Ecto neural progenitor cell (in vitro differentiated cells): ENCODE results near the gene TMBIM6.

Experiments
- DNase-seq: peaks from one replicate; pipeline ENCODE4 v3.0.0-alpha.2; 2018; ENCODE audit warnings: low spot score

The TMBIM6 gene

DNA sequence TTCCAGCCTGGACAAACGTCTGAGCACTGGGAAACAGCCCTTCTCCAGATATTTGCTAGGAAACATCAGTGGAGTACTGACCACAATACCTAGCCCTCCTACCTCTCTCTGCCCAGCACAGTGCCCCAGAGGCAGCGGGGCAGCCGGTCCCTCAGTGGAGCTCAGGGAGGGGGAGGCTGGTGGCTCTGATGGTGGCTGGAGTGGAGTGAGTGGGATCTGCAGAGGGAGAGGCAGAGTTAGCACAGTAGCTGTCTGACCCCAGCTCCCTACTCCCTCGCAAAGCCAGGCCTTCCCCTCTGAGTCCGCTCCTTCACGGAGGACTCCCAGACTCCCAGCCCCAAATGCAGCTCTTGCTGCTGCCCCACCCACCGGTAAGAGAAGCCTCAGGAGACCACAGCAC, 56.9 kb downstream of the TMBIM6 start:
- DNase-seq = no peak

DNA sequence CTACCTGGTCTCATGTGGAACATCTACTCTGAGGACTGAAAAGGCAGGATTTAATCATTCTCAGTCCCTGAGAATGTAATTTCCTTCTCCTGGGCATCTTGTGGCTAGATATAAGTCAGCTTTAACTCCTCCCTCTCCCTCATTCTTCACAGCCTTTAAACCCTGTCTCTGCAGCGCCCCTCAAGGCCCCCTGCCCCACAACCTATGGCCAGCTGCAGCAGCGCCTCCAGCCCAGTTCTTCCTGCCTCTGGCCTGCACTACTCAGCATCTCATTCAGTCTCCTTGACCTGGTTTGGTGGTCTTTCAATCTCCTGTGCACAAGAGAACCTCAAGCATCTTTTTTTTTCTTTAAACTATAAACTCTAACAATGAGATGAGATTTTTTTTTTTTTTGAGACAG, 57.6 kb downstream of the TMBIM6 start:
- DNase-seq = no peak

DNA sequence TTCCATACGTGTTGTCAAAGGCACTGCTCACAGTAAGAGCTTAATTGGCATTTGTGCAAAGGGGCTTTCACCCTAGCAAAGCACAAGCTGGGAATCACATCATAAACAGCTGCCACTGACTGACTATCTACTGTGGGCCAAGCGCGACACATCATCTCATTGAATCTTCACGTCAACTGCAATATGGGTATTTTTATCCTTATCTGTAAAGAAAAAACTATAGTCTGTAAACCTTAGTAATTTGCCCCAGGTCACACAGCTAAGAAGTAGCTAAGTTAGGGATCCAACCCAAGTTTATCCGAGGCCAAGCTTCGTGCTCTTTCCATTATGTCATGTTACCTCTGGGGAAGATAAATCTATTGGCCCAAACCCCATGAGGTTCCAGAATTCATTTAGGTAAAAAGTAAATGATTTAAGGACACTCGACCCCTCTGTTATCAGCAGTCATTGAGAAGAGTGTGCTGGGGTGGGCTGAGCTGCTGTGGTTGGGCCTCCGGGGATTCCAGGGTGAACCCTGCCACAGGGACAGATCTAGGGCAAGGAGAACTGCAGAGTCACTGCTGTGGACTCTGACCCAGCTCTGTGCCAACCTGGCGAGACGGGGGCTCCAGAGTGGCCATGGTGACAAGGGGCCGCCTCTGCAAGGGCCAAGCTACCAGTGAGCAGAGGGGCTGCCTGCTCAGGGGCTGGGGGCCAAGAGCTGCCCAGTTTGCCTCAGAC, 59.2 kb downstream of the TMBIM6 start:
- DNase-seq = no peak

DNA sequence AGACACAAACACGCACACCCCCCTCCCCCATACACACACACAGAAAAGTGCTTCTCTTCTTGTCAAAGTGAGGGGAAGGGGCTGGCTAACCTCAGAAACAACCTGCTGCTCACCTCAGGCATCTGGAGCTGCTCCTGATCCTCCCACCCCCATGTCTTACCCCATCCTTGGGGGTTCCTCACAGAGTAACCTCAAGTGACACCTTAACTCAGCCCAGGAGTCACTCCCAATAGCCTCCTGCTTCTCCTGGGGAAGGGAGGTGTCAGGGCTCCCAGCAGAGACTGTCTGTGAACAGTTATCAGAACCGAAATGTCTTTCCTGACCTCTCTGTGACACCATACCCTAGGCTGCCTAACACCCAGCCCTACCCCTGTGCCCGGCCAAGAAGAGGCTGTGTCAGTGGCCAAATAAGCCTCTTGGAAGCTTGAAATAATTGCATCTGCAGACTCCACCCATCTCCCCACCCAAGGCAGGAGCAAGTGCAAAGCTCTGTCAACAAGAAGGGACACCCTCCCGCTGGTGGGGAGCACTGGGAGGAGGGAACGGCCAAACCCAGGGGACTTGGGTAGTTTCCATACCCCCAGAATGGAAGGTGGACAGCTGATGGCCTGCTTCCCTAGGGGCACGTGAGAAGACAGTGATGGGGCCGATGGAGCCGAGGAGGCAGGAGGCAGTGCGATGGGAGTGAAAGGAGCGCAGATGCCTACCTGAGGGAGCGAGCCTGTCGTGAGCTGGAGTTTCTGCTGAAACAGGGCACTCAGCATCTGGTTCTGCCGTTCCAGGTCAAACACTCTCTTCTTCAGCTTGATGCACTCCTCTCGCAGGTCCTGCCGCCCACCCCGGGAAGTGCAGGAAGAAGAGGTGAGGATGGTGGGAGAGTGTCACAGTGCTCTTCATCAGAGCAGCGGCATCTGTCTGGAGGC, 60.0 kb downstream of the TMBIM6 start:
- DNase-seq = no peak

DNA sequence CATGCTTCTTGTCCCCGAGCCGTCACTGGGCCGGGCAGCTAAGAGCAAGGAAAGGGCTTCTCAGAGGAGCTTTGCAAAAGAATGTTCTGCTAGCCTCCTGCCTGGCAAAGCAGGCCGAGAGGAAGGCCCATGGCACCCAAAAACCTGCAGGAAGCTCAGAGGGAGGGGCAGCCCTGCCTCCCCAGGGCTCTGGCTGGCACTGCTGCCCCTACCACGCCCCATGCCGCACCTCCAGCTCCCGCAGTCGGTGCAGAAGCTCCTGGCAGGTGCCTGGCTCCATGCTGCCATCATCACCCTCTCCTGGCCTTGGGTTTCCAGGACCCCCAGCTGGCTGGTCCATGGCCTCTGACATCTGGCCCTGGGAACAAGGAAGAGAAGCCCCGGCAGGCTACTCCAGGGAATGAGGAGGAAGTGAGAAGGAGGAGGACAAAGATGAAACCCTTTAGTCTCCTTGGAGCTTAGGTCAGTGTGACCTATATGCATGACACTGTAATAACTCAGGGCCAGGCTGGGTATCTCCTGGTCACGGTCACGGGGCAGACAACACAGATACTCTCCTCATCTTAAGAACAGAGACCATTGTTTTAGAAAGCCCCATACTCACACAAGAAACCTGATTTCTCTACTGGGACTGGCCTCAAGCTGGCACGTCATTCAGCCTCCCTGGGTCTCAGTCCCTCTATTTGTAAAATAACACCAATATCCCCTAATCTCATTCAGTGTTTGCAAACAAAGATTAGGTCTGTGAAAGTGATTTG, 62.5 kb downstream of the TMBIM6 start:
- DNase-seq = no peak

DNA sequence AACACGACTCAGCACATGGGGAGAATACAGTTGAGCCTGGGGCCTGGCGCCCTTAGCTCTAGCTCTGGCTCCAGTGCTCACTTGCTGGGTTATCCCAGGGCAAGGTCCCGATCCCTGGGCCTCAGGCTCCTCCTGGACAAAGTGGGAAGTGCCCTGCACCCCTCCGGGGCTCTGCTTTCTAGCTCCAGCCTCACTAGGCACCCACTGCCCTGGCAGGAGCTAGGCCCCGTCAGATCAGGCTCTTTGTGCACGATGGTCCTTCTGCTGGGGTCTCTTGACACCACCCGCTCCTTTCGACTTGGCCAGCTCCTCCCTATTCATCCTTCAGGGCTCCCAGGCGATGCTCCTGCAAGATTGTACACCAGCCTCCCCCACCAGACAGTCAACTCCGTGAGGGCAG, 63.5 kb downstream of the TMBIM6 start:
- no peak for DNase-seq

DNA sequence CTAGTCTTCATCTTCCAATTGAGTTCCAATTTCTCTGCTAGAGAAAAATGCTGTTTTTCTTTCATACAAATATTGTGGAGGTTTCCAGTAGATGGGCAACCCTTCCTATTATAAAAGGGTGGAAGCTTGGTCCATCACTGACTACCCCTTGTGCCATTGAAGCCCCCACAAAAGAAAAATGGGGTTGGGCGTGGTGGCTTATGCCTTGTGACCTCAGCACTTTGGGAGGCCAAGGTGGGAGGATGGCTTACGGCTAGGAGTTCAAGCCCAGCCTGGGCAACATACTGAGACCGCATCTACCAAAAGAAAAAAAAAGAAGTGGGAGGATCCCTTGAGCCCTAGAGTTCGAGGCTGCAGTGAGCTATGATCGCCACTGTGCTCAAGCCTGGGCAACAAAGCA, 64.1 kb downstream of the TMBIM6 start:
- no peak for DNase-seq

DNA sequence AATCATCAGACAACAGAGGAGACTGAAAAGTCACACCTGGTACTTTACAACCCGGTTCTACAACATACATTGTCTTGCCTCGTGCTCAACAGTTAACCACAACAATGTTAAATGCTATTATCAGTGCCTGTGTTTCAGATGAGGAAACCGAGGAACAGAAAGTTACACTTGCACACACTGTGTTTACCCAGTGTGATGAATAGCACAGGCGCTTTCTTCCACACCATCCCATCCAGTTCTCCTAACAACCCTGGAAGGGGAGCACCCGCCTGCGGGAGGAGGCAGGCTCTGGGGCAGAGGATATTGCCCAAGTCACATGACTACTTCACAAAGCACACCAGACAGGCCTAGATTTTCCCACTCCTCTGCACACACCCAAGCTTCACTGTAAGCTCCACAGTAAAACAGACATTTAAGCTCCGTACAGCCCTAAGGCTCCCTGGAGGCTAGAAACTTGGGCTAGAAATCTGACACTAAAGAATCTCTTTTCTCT, 65.0 kb downstream of the TMBIM6 start:
- DNase-seq = no peak

DNA sequence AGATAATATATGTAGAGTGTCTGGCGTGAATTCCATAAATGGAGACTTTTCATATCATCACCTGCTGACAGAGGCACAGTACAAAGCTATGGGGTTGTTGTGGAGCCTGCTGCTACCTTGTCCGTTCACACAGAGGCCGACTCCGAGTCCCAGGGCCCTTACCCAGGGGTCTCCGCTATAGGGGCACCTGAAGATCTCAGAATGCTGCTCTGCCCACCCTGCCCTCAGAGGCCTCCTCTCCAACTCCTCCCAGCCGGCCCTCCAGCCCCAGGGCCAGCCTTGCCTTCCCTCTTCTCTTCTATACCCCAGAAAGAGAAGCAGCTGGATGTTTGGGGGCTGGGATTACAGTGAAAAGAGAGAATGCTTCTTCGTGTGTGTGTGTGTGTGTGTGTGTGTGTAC, 65.5 kb downstream of the TMBIM6 start:
- DNase-seq = peak; percentile 46

DNA sequence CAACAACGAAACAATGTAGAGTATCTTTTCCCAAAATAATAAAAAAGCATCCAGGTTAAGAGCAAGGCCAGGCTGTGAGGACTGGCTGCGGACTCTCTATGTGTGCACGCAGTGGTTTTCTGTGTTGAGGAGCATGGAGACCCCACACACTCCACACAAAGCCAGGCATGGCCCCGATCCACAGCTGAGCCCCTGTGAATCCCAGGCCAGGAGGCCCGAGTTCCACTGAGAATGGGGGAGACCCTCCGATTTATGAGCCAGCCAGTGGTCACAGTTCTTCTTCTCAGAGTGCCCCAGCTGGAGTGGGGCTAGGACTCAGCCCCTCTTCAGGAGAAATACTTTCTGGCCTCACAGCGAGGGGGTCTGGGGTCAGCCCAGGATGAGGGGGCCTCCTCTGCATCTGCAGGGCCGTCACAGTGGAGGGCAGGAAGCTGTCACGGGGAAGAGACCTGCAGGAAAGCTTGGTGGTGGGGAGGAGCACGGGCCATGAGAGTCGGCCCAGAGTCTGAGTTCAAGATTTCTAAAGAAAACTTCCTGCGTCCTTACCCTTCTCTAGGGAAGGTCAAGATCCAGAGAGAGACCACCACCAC, 66.7 kb downstream of the TMBIM6 start:
- peak; percentile 44 for DNase-seq

DNA sequence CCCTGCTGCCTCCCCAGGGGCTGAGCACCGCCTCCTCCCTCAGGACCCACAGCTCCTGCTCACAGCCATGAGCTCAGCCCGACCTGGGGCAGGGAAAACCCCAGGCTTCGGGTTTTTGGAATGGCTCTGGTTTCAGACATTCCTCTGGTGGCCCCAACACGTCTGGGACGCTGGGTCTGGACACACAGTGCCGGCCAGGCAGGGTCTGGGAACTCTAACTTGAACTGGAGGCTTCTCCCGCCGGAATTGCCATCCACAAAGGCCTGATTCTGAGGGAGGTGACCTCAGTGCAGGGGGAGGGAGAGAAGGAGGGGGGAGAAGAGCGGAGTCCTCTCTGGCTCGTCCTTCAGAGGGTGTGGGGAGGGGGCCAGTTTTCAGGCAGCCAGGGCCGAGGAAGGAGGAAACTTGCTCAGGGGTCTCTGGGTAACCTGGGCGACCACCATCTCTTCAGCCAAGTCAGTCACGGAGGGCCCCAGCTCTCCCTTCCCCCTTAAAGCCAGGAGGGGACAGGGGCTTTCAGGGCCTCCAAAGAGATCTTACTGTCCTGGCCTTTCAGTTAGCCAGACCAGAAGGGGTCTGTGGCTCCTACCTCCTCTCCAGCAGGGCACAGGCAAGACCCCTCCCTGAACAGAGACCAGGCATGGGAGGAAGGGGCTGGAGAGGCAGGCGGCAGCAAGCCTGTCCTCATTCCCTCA, 67.5 kb downstream of the TMBIM6 start:
- DNase-seq = no peak

DNA sequence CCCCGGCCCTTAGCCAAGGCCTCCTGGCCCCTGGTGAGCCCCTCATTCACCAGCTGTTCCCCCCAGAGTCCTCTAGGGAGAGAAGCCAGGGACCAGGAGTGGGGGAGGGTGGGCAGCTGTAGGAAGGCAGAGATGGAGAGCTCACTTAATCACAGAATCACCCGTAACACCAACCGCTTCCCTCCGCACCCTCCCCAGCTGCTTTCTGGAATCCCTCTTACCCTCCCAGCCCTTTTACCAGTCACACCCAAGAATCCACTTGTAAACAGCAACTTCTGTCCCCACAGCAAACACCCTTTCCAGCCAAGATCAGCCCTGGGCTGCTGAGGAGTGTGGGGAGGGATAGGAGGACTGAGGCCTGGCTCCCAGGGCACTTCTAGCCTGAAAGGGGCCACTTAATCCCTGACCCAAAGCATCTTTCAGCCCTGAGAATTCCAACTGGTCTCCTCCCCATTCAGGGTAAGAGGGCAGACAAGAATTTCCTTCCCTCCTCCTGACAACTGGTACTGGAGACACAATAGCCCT, 68.1 kb downstream of the TMBIM6 start:
- peak; percentile 76 for DNase-seq

DNA sequence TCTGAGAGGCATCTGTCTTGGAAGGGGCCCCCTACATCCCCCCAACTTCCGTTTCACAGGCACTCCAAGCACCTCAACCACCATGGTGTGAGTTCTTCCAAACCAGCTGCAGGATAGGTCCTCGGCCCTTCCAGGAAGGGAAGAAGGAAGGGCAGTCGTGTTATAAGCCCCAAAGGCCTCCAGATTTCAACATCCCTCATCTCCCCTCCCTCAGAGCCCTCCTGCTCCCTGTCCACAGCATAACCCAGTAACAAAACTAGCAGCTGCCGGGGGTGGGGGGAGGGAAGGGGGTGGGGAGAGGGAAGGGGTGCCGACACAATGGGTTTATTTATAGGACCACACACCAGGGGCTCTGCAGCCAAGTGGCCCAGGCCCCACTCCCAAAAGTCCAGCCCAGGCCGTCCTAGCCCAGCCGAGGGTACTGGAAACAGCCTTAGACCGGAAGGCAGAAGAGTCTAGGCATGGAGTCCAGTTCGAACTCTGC, 68.6 kb downstream of the TMBIM6 start:
- DNase-seq = no peak

DNA sequence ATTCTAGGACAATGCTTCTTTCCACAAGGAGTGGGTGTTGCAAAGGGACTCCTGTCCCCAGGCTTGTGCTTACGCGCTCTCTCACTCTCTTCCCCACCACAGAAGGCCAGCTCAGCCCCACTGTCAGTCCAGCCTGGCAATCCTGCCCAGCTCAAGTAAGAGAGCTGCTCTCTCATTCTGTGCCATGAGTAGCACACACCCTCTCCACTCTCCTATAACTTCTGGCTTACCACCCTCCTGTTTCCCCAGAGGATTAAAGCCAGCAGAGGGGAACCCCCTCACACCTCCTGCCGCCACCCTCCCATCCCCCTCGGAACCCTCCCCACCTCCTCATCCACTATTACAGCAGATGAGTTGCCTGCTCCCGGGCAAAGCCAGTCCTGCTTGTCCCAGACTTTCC, 69.8 kb downstream of the TMBIM6 start:
- DNase-seq = no peak

DNA sequence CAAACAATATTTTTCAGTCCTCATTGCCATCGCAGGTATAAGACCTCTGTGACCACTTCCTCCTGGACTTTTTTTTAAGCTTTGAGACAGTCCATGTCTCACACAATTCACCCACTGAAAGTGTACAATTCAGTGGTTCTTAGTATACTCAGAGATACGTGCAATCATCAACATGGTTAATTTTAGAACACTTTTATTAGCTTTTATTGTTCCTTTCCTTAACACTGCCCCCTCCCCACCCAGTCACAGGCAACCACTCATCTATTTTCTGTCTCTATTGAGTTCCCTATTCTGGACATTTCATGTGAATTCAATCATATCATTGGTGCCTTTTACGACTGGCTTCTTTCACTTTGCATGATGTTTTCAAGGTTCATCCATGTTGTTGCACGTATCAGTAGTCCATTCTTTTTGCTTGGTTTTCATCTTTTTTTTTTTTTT, 70.6 kb downstream of the TMBIM6 start:
- DNase-seq = no peak

DNA sequence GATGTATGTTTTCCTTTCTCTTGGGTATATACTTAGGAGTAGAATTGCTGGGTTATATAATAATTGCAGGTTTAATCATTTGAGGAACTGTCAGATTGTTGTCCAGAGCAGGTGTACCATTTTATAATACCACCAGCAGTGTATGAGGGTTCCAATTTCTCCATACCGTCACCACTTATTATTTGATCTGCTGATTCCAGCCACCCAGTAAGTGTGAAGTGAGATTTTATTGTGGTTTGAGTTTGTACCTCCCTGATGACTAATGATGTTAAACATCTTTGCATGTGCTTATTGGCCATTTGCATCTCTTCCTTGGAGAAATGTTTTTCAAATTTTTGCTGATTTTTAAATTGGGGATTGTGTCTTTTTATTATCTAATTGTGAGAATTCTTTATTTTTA, 71.8 kb downstream of the TMBIM6 start:
- DNase-seq = no peak
